Measurements from ENCODE around the gene JARID2. TPM values are rescaled to one million over a fixed set of nuclear protein-coding genes. Genes with fewer than 3 reads are reported as not detected.
A peak's percentile ranks its signal among the peaks of the same experiment; 100 is the strongest.

JARID2 gene
- total RNA-seq, 3 donors from 2014 or later = 10.6 to 11.8 (median 11.4) TPM

- ATAC-seq (no peak), DNase-seq (no peak)
- intact Hi-C loops (cut with DNase I, micrococcal nuclease) = no loop called here
- no peak for TF ChIP-seq CTCF (IDR thresholded peaks at IDR 0.05)
- no peak overlapping the region for H3K4me3 ChIP-seq
- peaks cover 5% of the 10 kb centered on the region for H3K9me3 ChIP-seq
- no peaks in the 10 kb centered on the region for H3K36me3 ChIP-seq (ENCODE audit: low read depth)
- peaks cover 5% of the 10 kb centered on the region for H3K4me1 ChIP-seq (ENCODE audit: low read depth)
Observed at GRCh38 chr6:15440040-15440439, 194.2 kb downstream of the JARID2 start.

GRCh38 chr6:15441215-15441868 lies 195.5 kb downstream of the JARID2 start:
- H3K36me3 ChIP-seq (ENCODE audit: low read depth) = no peaks in the 10 kb centered on the region
- ATAC-seq = peak; percentile 66
- intact Hi-C loops (cut with DNase I, micrococcal nuclease) = no loop called here
- H3K4me1 ChIP-seq (ENCODE audit: low read depth) = peaks cover 5% of the 10 kb centered on the region
- peak; percentile 61 for TF ChIP-seq CTCF (IDR thresholded peaks at IDR 0.05)
- no peaks in the 10 kb centered on the region for H3K9me3 ChIP-seq
- peak in 1 of 3 donors; percentile 71 for DNase-seq
- H3K4me3 ChIP-seq = no peak overlapping the region

- peaks cover 5% of the 10 kb centered on the region for H3K4me1 ChIP-seq (ENCODE audit: low read depth)
- DNase-seq (no peak), ATAC-seq (no peak)
- no peak overlapping the region for H3K4me3 ChIP-seq
- intact Hi-C loops (cut with DNase I, micrococcal nuclease) = no loop called here
- H3K9me3 ChIP-seq = no peaks in the 10 kb centered on the region
- H3K36me3 ChIP-seq (ENCODE audit: low read depth) = no peaks in the 10 kb centered on the region
- no peak for TF ChIP-seq CTCF (IDR thresholded peaks at IDR 0.05)
Observed at GRCh38 chr6:15441981-15442380, 196.1 kb downstream of the JARID2 start.

- no peaks in the 10 kb centered on the region for H3K36me3 ChIP-seq (ENCODE audit: low read depth)
- TF ChIP-seq CTCF (IDR thresholded peaks at IDR 0.05) = no peak
- ATAC-seq (no peak), DNase-seq (no peak)
- peaks cover 5% of the 10 kb centered on the region for H3K4me1 ChIP-seq (ENCODE audit: low read depth)
- H3K4me3 ChIP-seq = no peak overlapping the region
- intact Hi-C loops (cut with DNase I, micrococcal nuclease) = no loop called here
- H3K9me3 ChIP-seq = no peaks in the 10 kb centered on the region
Observed at GRCh38 chr6:15442467-15442866, 196.6 kb downstream of the JARID2 start.

- DNase-seq (no peak), ATAC-seq (peak; percentile 36)
Observed at GRCh38 chr6:15443119-15443830, 197.4 kb downstream of the JARID2 start.

More at GRCh38 chr6:15443119-15443830, 197.4 kb downstream of the JARID2 start:
- Histone ChIP-seq H3K36me3 (ENCODE audit: low read depth) (no peaks in the 10 kb centered on the region), H3K4me1 (ENCODE audit: low read depth) (peaks cover 5% of the 10 kb centered on the region), H3K9me3 (no peaks in the 10 kb centered on the region), H3K4me3 (no peak overlapping the region)
- intact Hi-C loops (cut with DNase I, micrococcal nuclease) = no loop called here
- no peak for TF ChIP-seq CTCF (IDR thresholded peaks at IDR 0.05)

All from mucosa of descending colon (tissue), 3 donors.